Calu3 (cell line): ENCODE results near the gene GLS. TPM values are rescaled to one million over a fixed set of nuclear protein-coding genes. Genes with fewer than 3 reads are reported as not detected.

Experiments used
- BruUV-seq: library from RNA; stranded (reverse); fragments of 400-500 nt; replicated peaks from 2 replicates; lab custom pipeline; 2021; lab: Mats Ljungman, UMichigan
- CTCF ChIA-PET: fragments of 300-600 bp; sonication (Branson Sonifier 250); formaldehyde crosslinking; loops from one replicate; lab custom pipeline; 2022; ENCODE audit warnings: antibody characterized with exemption; lab: Charles Lee
- DNase-seq: peaks from one replicate; pipeline ENCODE4 v3.0.0; 2022
- H3K27ac Mint-ChIP-seq: one replicate; pipeline ENCODE4 v1.8.0; 2022; ENCODE audit warnings: mixed read lengths; ENCODE audit not compliant: unreplicated experiment
- H3K27me3 Mint-ChIP-seq: one replicate; pipeline ENCODE4 v1.8.0; 2022; ENCODE audit warnings: mixed read lengths; ENCODE audit not compliant: unreplicated experiment
- H3K36me3 Mint-ChIP-seq: one replicate; pipeline ENCODE4 v1.8.0; 2022; ENCODE audit warnings: mild to moderate bottlenecking, moderate library complexity, mixed read lengths; ENCODE audit not compliant: insufficient read depth, unreplicated experiment
- H3K4me1 Mint-ChIP-seq: one replicate; pipeline ENCODE4 v1.8.0; 2022; ENCODE audit warnings: mild to moderate bottlenecking, low read depth, mixed read lengths; ENCODE audit not compliant: unreplicated experiment
- H3K4me3 Mint-ChIP-seq: one replicate; pipeline ENCODE4 v1.8.0; 2022; ENCODE audit warnings: mild to moderate bottlenecking, low read depth, moderate library complexity, mixed read lengths; ENCODE audit not compliant: unreplicated experiment
- H3K9me3 Mint-ChIP-seq: one replicate; pipeline ENCODE4 v1.8.0; 2022; ENCODE audit warnings: low read depth, mixed read lengths; ENCODE audit not compliant: unreplicated experiment
- intact Hi-C: fragments of 100-400 bp; cut with micrococcal nuclease; formaldehyde crosslinking; loops from one replicate; pipeline ENCODE4 v1.10.0; 2022; ENCODE audit not compliant: unreplicated experiment
- total RNA-seq: library from RNA; stranded (reverse); gene quantifications from 2 replicates; pipeline ENCODE4 v1.2.3, GENCODE V29; 2022
- TF ChIP-seq, protein P1 (sequence below): fragments of 200-600 bp; IDR thresholded peaks from one replicate; pipeline ENCODE4 v1.8.0; 2022; ENCODE audit warnings: antibody characterized with exemption; ENCODE audit not compliant: unreplicated experiment

The GLS gene
- total RNA-seq, 1 experiment from 2014 or later, result 115 TPM

DNA sequence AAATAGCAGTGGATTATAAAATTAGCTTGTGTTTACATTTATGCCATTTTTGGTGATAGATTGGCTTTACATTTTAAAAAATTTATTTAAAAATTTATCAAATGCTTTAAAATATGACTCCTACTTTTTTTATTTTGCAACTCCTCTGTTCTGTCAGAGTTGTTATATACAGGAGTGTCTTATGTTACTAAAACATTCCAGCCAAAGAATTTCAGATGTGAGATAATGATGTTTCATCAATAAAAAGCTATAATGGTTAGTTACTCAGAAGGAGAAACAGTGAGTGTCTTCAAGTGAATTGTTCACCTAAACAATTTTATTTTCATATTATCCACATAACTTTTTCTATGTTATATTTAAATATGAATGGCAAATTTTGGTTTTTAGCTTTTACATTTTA, 52.7 kb downstream of the GLS start:
- TF ChIP-seq, protein P1, sequence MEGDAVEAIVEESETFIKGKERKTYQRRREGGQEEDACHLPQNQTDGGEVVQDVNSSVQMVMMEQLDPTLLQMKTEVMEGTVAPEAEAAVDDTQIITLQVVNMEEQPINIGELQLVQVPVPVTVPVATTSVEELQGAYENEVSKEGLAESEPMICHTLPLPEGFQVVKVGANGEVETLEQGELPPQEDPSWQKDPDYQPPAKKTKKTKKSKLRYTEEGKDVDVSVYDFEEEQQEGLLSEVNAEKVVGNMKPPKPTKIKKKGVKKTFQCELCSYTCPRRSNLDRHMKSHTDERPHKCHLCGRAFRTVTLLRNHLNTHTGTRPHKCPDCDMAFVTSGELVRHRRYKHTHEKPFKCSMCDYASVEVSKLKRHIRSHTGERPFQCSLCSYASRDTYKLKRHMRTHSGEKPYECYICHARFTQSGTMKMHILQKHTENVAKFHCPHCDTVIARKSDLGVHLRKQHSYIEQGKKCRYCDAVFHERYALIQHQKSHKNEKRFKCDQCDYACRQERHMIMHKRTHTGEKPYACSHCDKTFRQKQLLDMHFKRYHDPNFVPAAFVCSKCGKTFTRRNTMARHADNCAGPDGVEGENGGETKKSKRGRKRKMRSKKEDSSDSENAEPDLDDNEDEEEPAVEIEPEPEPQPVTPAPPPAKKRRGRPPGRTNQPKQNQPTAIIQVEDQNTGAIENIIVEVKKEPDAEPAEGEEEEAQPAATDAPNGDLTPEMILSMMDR, result no peak
- DNase-seq, result no peak
- intact Hi-C loops, result no loop called here
- no TSS peak for BruUV-seq
- CTCF ChIA-PET, result no interaction called here
- Mint-ChIP-seq H3K9me3 (no peaks in the 10 kb centered on the region), H3K27me3 (no peaks in the 10 kb centered on the region), H3K27ac (no peak overlapping the region), H3K36me3 (peaks cover 20% of the 10 kb centered on the region), H3K4me3 (no peak overlapping the region), H3K4me1 (no peaks in the 10 kb centered on the region)

- H3K9me3 Mint-ChIP-seq, result no peaks in the 10 kb centered on the region
- peaks cover 10% of the 10 kb centered on the region for H3K36me3 Mint-ChIP-seq
- TF ChIP-seq, protein P1, result no peak
- DNase-seq, result no peak
- intact Hi-C loops, result no loop called here
- H3K4me3 Mint-ChIP-seq, result no peak overlapping the region
- H3K27ac Mint-ChIP-seq, result no peak overlapping the region
- BruUV-seq, result no TSS peak
- no peaks in the 10 kb centered on the region for H3K4me1 Mint-ChIP-seq
- CTCF ChIA-PET, result no interaction called here
- H3K27me3 Mint-ChIP-seq, result no peaks in the 10 kb centered on the region
These were observed 54.4 kb downstream of the GLS start for GRCh38 chr2:190935054-190935453.

DNA sequence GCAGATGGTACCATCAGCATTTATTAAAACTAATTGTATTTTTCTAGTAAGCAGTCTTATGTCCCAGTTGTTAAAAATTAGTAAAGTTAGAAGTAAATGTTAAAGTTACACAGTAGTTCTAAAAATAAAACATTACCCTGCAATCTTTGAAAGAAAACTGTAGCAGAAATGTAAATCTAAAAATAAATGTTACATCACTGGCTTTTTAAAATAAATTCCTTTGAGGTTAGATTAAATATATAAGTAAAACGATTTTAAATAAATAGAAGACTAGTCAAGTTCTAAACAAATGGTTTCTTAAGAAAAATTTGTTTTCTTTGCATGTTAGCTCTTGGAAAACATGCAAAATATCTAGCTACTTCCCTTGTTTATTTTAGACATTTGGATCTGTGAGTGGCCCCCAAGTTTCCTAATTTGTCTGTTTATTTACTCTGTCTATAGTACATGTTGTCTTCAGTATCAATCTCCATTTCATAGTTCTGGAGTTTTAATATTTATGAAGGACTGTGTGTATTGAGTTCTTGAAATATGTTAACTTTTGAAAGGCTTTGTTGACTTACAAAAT, 58.2 kb downstream of the GLS start:
- Mint-ChIP-seq H3K4me3 (no peak overlapping the region), H3K36me3 (no peaks in the 10 kb centered on the region), H3K27ac (no peak overlapping the region), H3K9me3 (no peaks in the 10 kb centered on the region), H3K4me1 (no peaks in the 10 kb centered on the region), H3K27me3 (no peaks in the 10 kb centered on the region)
- no peak for DNase-seq
- TF ChIP-seq, protein P1, result no peak
- CTCF ChIA-PET, result no interaction called here
- intact Hi-C loops, result no loop called here
- BruUV-seq, result no TSS peak

- no peak overlapping the region for H3K27ac Mint-ChIP-seq
- BruUV-seq, result no TSS peak
- no peak overlapping the region for H3K4me3 Mint-ChIP-seq
- intact Hi-C loops, result no loop called here
- TF ChIP-seq, protein P1, result no peak
- CTCF ChIA-PET, result no interaction called here
- no peaks in the 10 kb centered on the region for H3K4me1 Mint-ChIP-seq
- no peaks in the 10 kb centered on the region for H3K27me3 Mint-ChIP-seq
- no peak for DNase-seq
- H3K9me3 Mint-ChIP-seq, result no peaks in the 10 kb centered on the region
- H3K36me3 Mint-ChIP-seq, result no peaks in the 10 kb centered on the region
These were observed 59.8 kb downstream of the GLS start for GRCh38 chr2:190940454-190940853.
